GM12878 (cell line): ENCODE results near the gene FKBP9. TPM values are rescaled to one million over a fixed set of nuclear protein-coding genes. Genes with fewer than 3 reads are reported as not detected.

Source experiments
- ATAC-seq: fragments of 200-7000 bp; cut with Tn5 transposase; 3 replicates; pipeline ENCODE4 v1.9.1; 2020; ENCODE audit warnings: mild to moderate bottlenecking, moderate library complexity
- BruUV-seq: library from RNA; stranded (reverse); fragments of 400-500 nt; replicated peaks from 2 replicates; lab custom pipeline; 2021; lab: Mats Ljungman, UMichigan
- CTCF ChIA-PET: fragments of 300-600 bp; sonication (Branson Sonifier 250); formaldehyde crosslinking; extraction: SDS; loops from one replicate; lab custom pipeline; 2021; ENCODE audit warnings: inconsistent platforms; lab: Yijun Ruan, JAX
- POLR2A ChIA-PET: fragments of 350-600 bp; formaldehyde crosslinking; extraction: SDS; loops from one replicate; lab custom pipeline; 2021; ENCODE audit warnings: inconsistent platforms; lab: Charles Lee
- RAD21 ChIA-PET: fragments of 300-600 bp; sonication (Branson Sonifier 250); formaldehyde crosslinking; loops from one replicate; lab custom pipeline; 2023; ENCODE audit warnings: antibody characterized with exemption; ENCODE audit not compliant: unreplicated experiment; lab: Charles Lee
- SMC1A ChIA-PET: fragments of 300-600 bp; sonication (Branson Sonifier 250); formaldehyde crosslinking; loops from one replicate; lab custom pipeline; 2023; ENCODE audit not compliant: unreplicated experiment, uncharacterized antibody; lab: Charles Lee
- DNase-seq: peaks from one replicate; pipeline ENCODE4 v3.0.0-alpha.2; 2011; ENCODE audit warnings: low read depth, low spot score
- FAIRE-seq: peaks from 3 replicates; lab custom pipeline; 2011; peaks lifted over from hg19 to GRCh38; lab: Jason Lieb, UNC
- H2AFZ ChIP-seq: 2 replicates; pipeline ENCODE4 v1.6.0; 2011; ENCODE audit warnings: low read depth, low read length, control low read depth; ENCODE audit not compliant: control insufficient read depth
- H3K27ac ChIP-seq: 2 replicates; pipeline ENCODE4 v1.5.1; 2011; ENCODE audit warnings: control low read depth; ENCODE audit not compliant: control insufficient read depth, insufficient read depth
- H3K27me3 ChIP-seq, 2 experiments: replicated peaks in 1 of 2; 2 replicates each; pipeline versions ENCODE4 v1.6.0 to v1.6.1; 2011; ENCODE audit warnings: low read length in 1 of 2; ENCODE audit not compliant: control insufficient read depth in 2 of 2, insufficient read depth in 2 of 2
- H3K36me3 ChIP-seq, 2 experiments: 2 replicates each; pipeline ENCODE4 v1.5.1; 2011; ENCODE audit warnings: low read length in 1 of 2; ENCODE audit not compliant: control insufficient read depth in 2 of 2, insufficient read depth in 2 of 2
- H3K4me1 ChIP-seq: 2 replicates; pipeline ENCODE4 v1.6.1; 2011; ENCODE audit warnings: mild to moderate bottlenecking, low read length, moderate library complexity, mixed read lengths; ENCODE audit not compliant: control insufficient read depth, insufficient read depth
- H3K4me2 ChIP-seq: 2 replicates; pipeline ENCODE4 v1.6.0; 2011; ENCODE audit warnings: control low read depth; ENCODE audit not compliant: control insufficient read depth, insufficient read depth
- H3K4me3 ChIP-seq: fragments of 200-600 bp; sonication (generic); 2 replicates; pipeline ENCODE4 v1.5.1; 2016
- H3K79me2 ChIP-seq: 2 replicates; pipeline ENCODE4 v1.6.0; 2011; ENCODE audit warnings: low read length; ENCODE audit not compliant: control insufficient read depth, insufficient read depth
- H3K9ac ChIP-seq: 2 replicates; pipeline ENCODE4 v1.8.0; 2011; ENCODE audit warnings: low read length, control low read depth, mixed read lengths; ENCODE audit not compliant: control insufficient read depth, insufficient read depth
- H3K9me3 ChIP-seq: replicated peaks from 3 replicates; pipeline ENCODE4 v1.5.1; 2011; ENCODE audit warnings: mild to moderate bottlenecking, low read length; ENCODE audit not compliant: control insufficient read depth, insufficient read depth
- H4K20me1 ChIP-seq: 2 replicates; pipeline ENCODE4 v1.6.0; 2011; ENCODE audit not compliant: control insufficient read depth, insufficient read depth
- HCFC1 ChIP-seq: fragments of 150-350 bp; IDR thresholded peaks from 2 replicates; pipeline ENCODE4 v1.6.1; 2014; ENCODE audit warnings: low read length
- HDAC6 ChIP-seq: fragments of 200-600 bp; sonication (generic); IDR thresholded peaks from one replicate; pipeline ENCODE4 v1.8.0; 2017; ENCODE audit warnings: antibody characterized with exemption; ENCODE audit not compliant: unreplicated experiment
- IKZF2 ChIP-seq, 2 experiments: fragments of 450-650 bp; IDR thresholded peaks; 2 replicates each; pipeline ENCODE4 v1.6.1; 2017; ENCODE audit warnings: mild to moderate bottlenecking in 2 of 2, moderate library complexity in 2 of 2
- IRF3 ChIP-seq: fragments of 450-650 bp; IDR thresholded peaks from 2 replicates; pipeline ENCODE4 v1.6.1; 2014; ENCODE audit warnings: mild to moderate bottlenecking
- RB1 ChIP-seq: fragments of 450-650 bp; formaldehyde crosslinking; IDR thresholded peaks from 2 replicates; pipeline ENCODE4 v1.6.1; 2017; ENCODE audit warnings: mild to moderate bottlenecking, borderline replicate concordance
- TARDBP ChIP-seq: IDR thresholded peaks from 2 replicates; pipeline ENCODE4 v1.6.1; 2016; ENCODE audit warnings: borderline replicate concordance
- TBL1XR1 ChIP-seq: IDR thresholded peaks from 2 replicates; pipeline ENCODE4 v1.6.1; 2012; ENCODE audit warnings: low read depth, low read length, improper control_type of control experiment
- WGBS: methylation state at CpG from one replicate; pipeline ENCODE4 v1.1.6; 2016; ENCODE audit warnings: low lambda C conversion rate; ENCODE audit not compliant: insufficient replicate concordance, insufficient coverage; ENCODE audit errors: missing lambda C conversion rate; 5-methylcytosine and 5-hydroxymethylcytosine counted together
- in situ Hi-C: fragments of 300-500 bp; cut with MboI; formaldehyde crosslinking; loops from 9 replicates; pipeline ENCODE4 v1.14.3; 2018; ENCODE audit warnings: mixed read lengths
- intact Hi-C: fragments of 100-400 bp; cut with micrococcal nuclease; formaldehyde crosslinking; loops from one replicate; pipeline ENCODE4 v1.14.2; 2022; ENCODE audit not compliant: unreplicated experiment
- polyA plus RNA-seq, 11 experiments: library from polyadenylated mRNA; depleted of rRNA in 4 of 11; unstranded in 6 of 11; stranded (reverse) in 5 of 11; fragments of >200 nt; fragmentation: Nextera tagmentation in 4 of 11; fragmentation: Illumina TruSeq in 1 of 11; extraction: Ambion mirVana in 4 of 11; extraction: Trizol in 1 of 11; gene quantifications; 1 replicate in 1 of 11; 2 replicates in 10 of 11; pipeline versions ENCODE4 v1.2.1 to v1.2.3, GENCODE V29; 2011 to 2016; ENCODE audit warnings: inconsistent platforms in 2 of 11, missing spikeins in 2 of 11, low read depth in 1 of 11
- total RNA-seq, 4 experiments: library from RNA; depleted of rRNA in 3 of 4; stranded (reverse); fragments of >200 nt in 3 of 4; fragmentation: Illumina TruSeq in 1 of 4; extraction: Trizol in 1 of 4; gene quantifications; 2 replicates each; pipeline versions ENCODE4 v1.2.1 to v1.2.3, GENCODE V29; 2013 to 2021
- TF ChIP-seq, protein P1 (sequence below): fragments of 450-650 bp; IDR thresholded peaks from 2 replicates; pipeline ENCODE4 v1.6.1; 2017; ENCODE audit warnings: mild to moderate bottlenecking, low read depth, inconsistent platforms; ENCODE audit not compliant: poor library complexity, severe bottlenecking
- TF ChIP-seq, protein P2 (sequence below): fragments of 450-650 bp; IDR thresholded peaks from 2 replicates; pipeline ENCODE4 v1.6.1; 2016; ENCODE audit warnings: mild to moderate bottlenecking, moderate library complexity, borderline replicate concordance

The FKBP9 gene
- total and polyA plus RNA-seq, 10 of the 15 experiments (the other 5 are each of a cell fraction or from before 2014, with no cell fraction given) = 0.04 to 6.6 (median 2.6) TPM

DNA sequence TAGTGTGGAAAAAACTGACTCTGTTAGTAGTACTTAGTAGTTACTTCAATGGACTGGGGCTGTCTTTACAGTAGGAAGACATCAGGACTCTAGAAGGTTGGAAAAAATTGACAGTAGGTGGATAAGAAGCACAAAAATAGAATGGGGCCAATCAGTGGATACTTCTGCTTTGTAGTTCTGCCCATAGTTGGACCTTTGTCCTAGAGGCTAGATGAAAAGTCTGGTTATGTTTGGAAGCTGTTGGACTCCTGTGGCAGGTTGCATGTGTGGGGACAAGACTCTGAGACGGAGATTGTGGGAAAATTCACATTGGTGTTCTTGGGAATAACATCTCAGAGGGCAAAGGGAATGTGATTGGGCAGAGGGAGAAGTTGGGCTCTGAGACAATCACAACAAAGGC lies 47.0 kb upstream of the FKBP9 start:
- in situ Hi-C loops (no loop called here), intact Hi-C loops (no loop called here)
- no peak overlapping the region for H3K4me2 ChIP-seq
- no peaks in the 10 kb centered on the region for H4K20me1 ChIP-seq
- FAIRE-seq (no peak), DNase-seq (no peak), ATAC-seq (no peak)
- CTCF ChIA-PET = no interaction called here
- H3K4me3 ChIP-seq = no peak overlapping the region
- TF ChIP-seq HDAC6 (no peak), HCFC1 (no peak), IKZF2 (IDR thresholded peaks at IDR 0.05) (no peak), IRF3 (no peak), RB1 (no peak), TARDBP (no peak), TBL1XR1 (no peak)
- TF ChIP-seq, protein P1, sequence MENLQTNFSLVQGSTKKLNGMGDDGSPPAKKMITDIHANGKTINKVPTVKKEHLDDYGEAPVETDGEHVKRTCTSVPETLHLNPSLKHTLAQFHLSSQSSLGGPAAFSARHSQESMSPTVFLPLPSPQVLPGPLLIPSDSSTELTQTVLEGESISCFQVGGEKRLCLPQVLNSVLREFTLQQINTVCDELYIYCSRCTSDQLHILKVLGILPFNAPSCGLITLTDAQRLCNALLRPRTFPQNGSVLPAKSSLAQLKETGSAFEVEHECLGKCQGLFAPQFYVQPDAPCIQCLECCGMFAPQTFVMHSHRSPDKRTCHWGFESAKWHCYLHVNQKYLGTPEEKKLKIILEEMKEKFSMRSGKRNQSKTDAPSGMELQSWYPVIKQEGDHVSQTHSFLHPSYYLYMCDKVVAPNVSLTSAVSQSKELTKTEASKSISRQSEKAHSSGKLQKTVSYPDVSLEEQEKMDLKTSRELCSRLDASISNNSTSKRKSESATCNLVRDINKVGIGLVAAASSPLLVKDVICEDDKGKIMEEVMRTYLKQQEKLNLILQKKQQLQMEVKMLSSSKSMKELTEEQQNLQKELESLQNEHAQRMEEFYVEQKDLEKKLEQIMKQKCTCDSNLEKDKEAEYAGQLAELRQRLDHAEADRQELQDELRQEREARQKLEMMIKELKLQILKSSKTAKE = no peak
- TF ChIP-seq, protein P2, sequence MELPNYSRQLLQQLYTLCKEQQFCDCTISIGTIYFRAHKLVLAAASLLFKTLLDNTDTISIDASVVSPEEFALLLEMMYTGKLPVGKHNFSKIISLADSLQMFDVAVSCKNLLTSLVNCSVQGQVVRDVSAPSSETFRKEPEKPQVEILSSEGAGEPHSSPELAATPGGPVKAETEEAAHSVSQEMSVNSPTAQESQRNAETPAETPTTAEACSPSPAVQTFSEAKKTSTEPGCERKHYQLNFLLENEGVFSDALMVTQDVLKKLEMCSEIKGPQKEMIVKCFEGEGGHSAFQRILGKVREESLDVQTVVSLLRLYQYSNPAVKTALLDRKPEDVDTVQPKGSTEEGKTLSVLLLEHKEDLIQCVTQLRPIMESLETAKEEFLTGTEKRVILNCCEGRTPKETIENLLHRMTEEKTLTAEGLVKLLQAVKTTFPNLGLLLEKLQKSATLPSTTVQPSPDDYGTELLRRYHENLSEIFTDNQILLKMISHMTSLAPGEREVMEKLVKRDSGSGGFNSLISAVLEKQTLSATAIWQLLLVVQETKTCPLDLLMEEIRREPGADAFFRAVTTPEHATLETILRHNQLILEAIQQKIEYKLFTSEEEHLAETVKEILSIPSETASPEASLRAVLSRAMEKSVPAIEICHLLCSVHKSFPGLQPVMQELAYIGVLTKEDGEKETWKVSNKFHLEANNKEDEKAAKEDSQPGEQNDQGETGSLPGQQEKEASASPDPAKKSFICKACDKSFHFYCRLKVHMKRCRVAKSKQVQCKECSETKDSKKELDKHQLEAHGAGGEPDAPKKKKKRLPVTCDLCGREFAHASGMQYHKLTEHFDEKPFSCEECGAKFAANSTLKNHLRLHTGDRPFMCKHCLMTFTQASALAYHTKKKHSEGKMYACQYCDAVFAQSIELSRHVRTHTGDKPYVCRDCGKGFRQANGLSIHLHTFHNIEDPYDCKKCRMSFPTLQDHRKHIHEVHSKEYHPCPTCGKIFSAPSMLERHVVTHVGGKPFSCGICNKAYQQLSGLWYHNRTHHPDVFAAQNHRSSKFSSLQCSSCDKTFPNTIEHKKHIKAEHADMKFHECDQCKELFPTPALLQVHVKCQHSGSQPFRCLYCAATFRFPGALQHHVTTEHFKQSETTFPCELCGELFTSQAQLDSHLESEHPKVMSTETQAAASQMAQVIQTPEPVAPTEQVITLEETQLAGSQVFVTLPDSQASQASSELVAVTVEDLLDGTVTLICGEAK = no peak
- 41% methylated on average over 1 of the region's 1 CpG for WGBS
- no peak overlapping the region for H3K9ac ChIP-seq
- SMC1A ChIA-PET = interaction anchor here (1.0 kb wide), 1 partner anchor 10 kb away, joined by 3 read pairs; no protein-coding TSS in a partner anchor
- no peaks in the 10 kb centered on the region for H3K9me3 ChIP-seq
- H3K27me3 ChIP-seq = no peaks in the 10 kb centered on the region
- BruUV-seq = no TSS peak
- H3K27ac ChIP-seq = no peak overlapping the region
- no peak overlapping the region for H2AFZ ChIP-seq
- H3K4me1 ChIP-seq = no peaks in the 10 kb centered on the region
- RAD21 ChIA-PET = no interaction called here
- H3K36me3 ChIP-seq = no peaks in the 10 kb centered on the region
- no peaks in the 10 kb centered on the region for H3K79me2 ChIP-seq
- POLR2A ChIA-PET = no interaction called here
